ENCODE measurements around the gene SEMA3F. TPM values are rescaled to one million over a fixed set of nuclear protein-coding genes. Genes with fewer than 3 reads are reported as not detected.
A peak's percentile ranks its signal among the peaks of the same experiment; 100 is the strongest.

Gene SEMA3F
- total and polyA plus RNA-seq, 2 experiments from 2014 or later = 2.3 to 67.6 TPM

GRCh38 chr3:50124052-50124799 is 30.9 kb upstream of the SEMA3F start:
- peaks cover 22% of the 10 kb centered on the region for H3K4me1 ChIP-seq (ENCODE audit: insufficient read depth)
- peak overlapping the region; percentile 66 for H3K4me2 ChIP-seq
- Mint-ChIP-seq H3K27me3 (ENCODE audit: insufficient read depth, low read depth, poor library complexity) (peaks cover 16% of the 10 kb centered on the region), H3K36me3 (ENCODE audit: low read depth) (peaks cover 9% of the 10 kb centered on the region), H3K4me1 (peaks cover 36% of the 10 kb centered on the region), H3K9me3 (no peaks in the 10 kb centered on the region), H3K4me3 (peak overlapping the region; percentile 30; the same call in 1 of the 3 replicates), H3K27ac (peak overlapping the region; percentile 68)
- H3K4me3 ChIP-seq = peak overlapping the region; percentile 28; the same call in 1 of the 2 replicates
- ATAC-seq = peak; percentile 3; the same call in 1 of the 3 replicates
- H2AFZ ChIP-seq = peak overlapping the region; percentile 56
- H3K36me3 ChIP-seq (ENCODE audit: insufficient read depth) = no peaks in the 10 kb centered on the region
- H3K79me2 ChIP-seq (replicated peaks; ENCODE audit: insufficient read depth) = no peaks in the 10 kb centered on the region
- H4K20me1 ChIP-seq (replicated peaks; ENCODE audit: insufficient read depth) = peaks cover 6% of the 10 kb centered on the region; the same call in 1 of the 2 replicates
- TF ChIP-seq ZNF462 (CRISPR knock-in tag; IDR thresholded peaks at IDR 0.05) (no peak), ZNF114 (CRISPR knock-in tag; IDR thresholded peaks at IDR 0.05) (no peak), REST (IDR thresholded peaks at IDR 0.05; ENCODE audit: unreplicated experiment) (no peak), NANOG (IDR thresholded peaks at IDR 0.05; ENCODE audit: borderline replicate concordance) (no peak), ETS1 (IDR thresholded peaks at IDR 0.05) (no peak), EZH2phosphoT487 (IDR thresholded peaks at IDR 0.05; ENCODE audit: unreplicated experiment) (no peak), EZH2 (IDR thresholded peaks at IDR 0.05; ENCODE audit: low read depth, unreplicated experiment) (no peak), ZNF331 (CRISPR knock-in tag; IDR thresholded peaks at IDR 0.05; ENCODE audit: low read depth) (no peak), CTCF (conservative IDR thresholded peaks at IDR 0.05; ENCODE audit: low read depth in 2 of 2) (no peak), JUNB (IDR thresholded peaks at IDR 0.05; ENCODE audit: unreplicated experiment) (no peak), STAT1 (IDR thresholded peaks at IDR 0.05; ENCODE audit: unreplicated experiment) (no peak), CREB1 (CRISPR knock-in tag; IDR thresholded peaks at IDR 0.05; ENCODE audit: low read depth) (no peak), POLR2AphosphoS5 (IDR thresholded peaks at IDR 0.05; ENCODE audit: low read depth) (no peak)
- H3F3A ChIP-seq (replicated peaks; ENCODE audit: low read depth) = 0 out of 2 replicates have a peak, but pooled peaks cover 5% of the 10 kb centered on the region
- peak; percentile 30 for DNase-seq (ENCODE audit: low spot score)
- H3K27ac ChIP-seq (ENCODE audit: low read depth) = no peak overlapping the region
- no peaks in the 10 kb centered on the region; the same call in 1 of the 2 replicates for H3K9me2 ChIP-seq (ENCODE audit: insufficient read depth)
- H3K27me3 ChIP-seq (ENCODE audit: insufficient read depth) = no peaks in the 10 kb centered on the region

Measured in GM23338 (cell line).